Tibial nerve (tissue), 3 donors: ENCODE results near the gene GRIA1.

Source experiments
- POLR2A ChIP-seq, 2 donors: fragments of 450-650 bp; IDR thresholded peaks; one replicate each; pipeline ENCODE4 v1.6.1; 2017; ENCODE audit warnings: antibody characterized with exemption in 2 of 2, mild to moderate bottlenecking in 2 of 2, moderate library complexity in 2 of 2
- TF ChIP-seq, protein P1 (sequence below), 5 experiments: fragments of 200-600 bp in 3 of 5; fragments of 450-650 bp in 2 of 5; sonication (generic) in 3 of 5; IDR thresholded peaks; one replicate each; pipeline ENCODE4 v1.5.1; 2016 to 2019; ENCODE audit warnings: antibody characterized with exemption in 5 of 5, mild to moderate bottlenecking in 3 of 5, moderate library complexity in 2 of 5

DNA sequence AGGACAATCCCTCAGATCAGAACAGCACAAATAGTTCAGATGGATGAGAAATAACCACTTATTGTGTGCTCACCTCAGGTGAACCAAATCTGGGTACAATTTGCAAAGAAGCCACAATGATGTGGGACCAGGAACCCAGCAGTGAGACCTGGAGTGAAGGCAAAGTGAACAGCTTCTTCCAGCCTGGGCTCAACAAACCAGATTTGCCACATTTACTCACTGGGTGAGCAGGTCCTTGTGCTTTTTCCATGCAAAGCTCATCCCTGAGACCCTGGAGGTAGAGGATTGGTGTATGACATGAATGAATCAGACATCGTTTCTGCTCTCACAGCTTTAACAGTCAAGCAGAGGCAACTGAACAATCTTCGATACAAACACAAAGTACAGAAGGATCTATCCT lies 29.1 kb upstream of the GRIA1 start:
- TF ChIP-seq, protein P1, sequence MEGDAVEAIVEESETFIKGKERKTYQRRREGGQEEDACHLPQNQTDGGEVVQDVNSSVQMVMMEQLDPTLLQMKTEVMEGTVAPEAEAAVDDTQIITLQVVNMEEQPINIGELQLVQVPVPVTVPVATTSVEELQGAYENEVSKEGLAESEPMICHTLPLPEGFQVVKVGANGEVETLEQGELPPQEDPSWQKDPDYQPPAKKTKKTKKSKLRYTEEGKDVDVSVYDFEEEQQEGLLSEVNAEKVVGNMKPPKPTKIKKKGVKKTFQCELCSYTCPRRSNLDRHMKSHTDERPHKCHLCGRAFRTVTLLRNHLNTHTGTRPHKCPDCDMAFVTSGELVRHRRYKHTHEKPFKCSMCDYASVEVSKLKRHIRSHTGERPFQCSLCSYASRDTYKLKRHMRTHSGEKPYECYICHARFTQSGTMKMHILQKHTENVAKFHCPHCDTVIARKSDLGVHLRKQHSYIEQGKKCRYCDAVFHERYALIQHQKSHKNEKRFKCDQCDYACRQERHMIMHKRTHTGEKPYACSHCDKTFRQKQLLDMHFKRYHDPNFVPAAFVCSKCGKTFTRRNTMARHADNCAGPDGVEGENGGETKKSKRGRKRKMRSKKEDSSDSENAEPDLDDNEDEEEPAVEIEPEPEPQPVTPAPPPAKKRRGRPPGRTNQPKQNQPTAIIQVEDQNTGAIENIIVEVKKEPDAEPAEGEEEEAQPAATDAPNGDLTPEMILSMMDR (IDR thresholded peaks at IDR 0.05): no peak
- TF ChIP-seq POLR2A (IDR thresholded peaks at IDR 0.05): no peak
